KOPT-K1 (cell line): ENCODE data around the gene FIBCD1.
"Not testable (repeated sequence)": the region's sequence is repeated elsewhere in the genome, so short reads cannot be mapped to it uniquely, and the experiment has no call there.

Experiments used
- H3K27ac ChIP-seq: fragments of 200-600 bp; sonication (generic); 2 replicates; pipeline ENCODE4 v1.5.1; 2016; ENCODE audit warnings: antibody characterized with exemption, mild to moderate bottlenecking, low read depth, low read length; ENCODE audit not compliant: poor library complexity, severe bottlenecking
- H3K36me3 ChIP-seq: fragments of 200-600 bp; sonication (generic); 2 replicates; pipeline ENCODE4 v1.5.1; 2017; ENCODE audit warnings: antibody characterized with exemption, mild to moderate bottlenecking, low read length, moderate library complexity; ENCODE audit not compliant: insufficient read depth
- H3K9me3 ChIP-seq: fragments of 200-600 bp; sonication (generic); 2 replicates; pipeline ENCODE4 v1.5.1; 2017; ENCODE audit warnings: antibody characterized with exemption, low read length, mild to moderate bottlenecking; ENCODE audit not compliant: insufficient read depth, poor library complexity, severe bottlenecking

The FIBCD1 gene

DNA sequence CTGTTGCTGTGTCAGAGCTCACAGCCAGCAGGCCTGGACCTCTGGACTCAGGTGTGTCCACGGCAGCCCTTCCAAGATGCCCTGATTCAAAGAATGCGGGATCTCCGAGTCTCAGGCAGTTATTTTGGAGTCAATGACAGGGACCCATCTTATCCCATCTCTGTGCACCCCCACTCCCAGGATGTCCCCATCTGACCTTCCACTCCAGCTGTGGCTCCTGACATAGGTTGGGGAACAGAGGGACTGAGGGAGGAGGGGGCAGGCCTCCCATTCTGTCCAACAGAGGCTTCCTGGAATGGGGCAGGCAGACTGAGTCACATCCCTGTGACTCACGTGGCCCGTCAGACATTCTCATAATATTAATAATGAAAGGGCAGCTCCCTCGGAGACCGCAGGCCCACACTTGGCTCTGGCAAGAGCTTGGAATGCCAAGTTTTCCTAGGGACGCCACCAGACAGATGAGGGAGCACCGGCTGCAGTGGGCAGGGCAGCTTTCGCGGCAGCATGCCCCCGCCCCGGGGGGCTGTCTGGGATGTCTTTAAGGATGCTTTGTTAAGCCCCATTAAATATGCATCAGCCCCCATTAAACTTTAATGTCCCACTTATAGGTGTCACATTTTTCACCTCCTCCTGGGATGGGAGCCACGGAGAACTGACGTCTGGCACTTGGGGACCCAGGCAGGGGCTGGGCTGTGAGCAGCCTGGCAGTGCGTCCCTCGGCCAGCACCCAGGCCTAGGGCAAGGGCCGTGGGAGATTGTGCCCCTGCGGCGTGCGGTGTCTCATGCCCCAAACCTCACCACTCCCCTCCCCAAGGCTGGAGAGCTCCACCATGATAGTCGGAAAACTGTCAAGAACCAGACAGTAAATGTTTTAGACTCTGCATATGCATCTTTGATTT is 23.6 kb upstream of the FIBCD1 start:
- no peak overlapping the region for H3K27ac ChIP-seq

DNA sequence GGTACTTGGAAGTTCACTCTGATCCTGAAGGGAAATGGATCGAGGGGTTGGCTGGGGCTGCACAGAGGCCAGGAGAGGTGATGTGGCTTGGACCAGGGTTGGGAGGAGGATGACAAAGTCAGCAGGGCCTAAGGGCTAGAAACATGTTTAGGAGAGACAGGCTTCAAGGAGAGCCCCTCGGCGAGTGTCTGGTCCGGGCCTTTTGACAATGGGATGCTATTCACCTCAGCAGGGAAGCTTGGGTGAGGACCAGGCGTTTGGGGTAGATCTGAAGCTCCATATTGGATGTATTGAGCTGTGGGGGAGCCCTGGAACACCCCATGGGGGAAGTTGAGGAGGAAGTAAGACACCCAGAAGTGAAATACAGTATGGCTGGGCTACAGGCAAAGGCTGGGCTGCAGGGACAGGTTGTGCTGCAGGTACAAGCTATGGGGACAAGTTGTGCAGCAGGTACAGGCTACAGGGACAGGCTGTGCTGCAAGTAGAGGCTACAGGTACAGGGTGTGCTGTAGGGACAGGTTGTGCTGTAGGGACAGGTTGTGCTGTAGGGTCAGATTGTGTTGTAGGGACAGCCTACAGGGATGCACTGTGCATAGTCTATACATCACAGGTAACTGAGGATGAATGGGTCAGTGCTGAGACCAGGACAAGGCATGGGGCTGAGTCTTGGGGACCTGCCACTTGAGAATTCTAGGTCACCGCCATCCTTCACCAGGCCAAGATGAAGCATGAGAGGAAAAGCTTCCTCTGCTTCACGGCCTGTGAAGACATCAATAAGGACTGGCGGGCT is 22.7 kb upstream of the FIBCD1 start:
- H3K27ac ChIP-seq = no peak overlapping the region
- H3K36me3 ChIP-seq = no peaks in the 10 kb centered on the region
- peaks cover 8% of the 10 kb centered on the region for H3K9me3 ChIP-seq

More for the DNA sequence above, 23.6 kb upstream of the FIBCD1 start:
- H3K9me3 ChIP-seq = peaks cover 8% of the 10 kb centered on the region
- no peaks in the 10 kb centered on the region for H3K36me3 ChIP-seq

DNA sequence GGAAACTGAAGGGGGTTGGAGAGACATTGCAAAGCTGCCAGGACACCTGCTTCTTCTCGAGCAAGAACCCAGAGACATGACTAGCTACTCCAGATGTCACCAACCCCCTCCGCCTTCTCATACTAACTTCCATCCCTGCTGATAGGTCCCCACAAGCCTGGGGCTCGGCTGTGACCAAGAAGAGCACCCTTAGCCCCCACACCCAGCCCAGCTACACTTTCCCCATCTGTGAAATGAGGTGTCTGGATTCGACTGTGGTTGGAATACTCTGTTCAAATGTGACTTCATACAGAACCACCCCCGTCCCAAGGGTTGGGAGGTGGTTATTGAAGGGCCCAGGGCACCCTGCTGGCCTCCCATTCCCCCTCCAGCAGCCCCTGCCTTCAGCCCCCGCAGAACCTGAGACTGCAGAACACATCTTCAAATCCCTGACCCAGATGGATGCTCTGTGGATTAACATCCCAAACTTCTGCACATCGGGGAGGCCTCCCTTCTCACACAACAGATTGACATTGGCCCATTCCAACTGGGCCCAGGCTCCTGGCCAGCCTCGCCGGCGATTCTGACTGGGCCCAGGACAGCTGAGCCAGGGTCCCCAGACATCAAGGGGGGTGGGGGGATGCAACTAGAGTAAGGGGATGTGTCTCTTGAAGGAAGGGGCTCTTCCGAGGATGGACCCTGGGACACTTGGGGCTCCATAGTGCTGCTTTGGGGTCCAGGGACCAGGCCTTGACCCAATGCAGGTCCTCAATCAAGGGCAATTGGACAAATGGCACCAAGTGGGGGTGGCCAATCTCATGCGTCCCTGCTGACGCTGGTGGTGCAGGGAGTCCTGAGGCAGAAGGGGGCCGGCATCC is 21.7 kb upstream of the FIBCD1 start:
- no peak overlapping the region for H3K27ac ChIP-seq
- H3K36me3 ChIP-seq = no peaks in the 10 kb centered on the region
- H3K9me3 ChIP-seq = peaks cover 8% of the 10 kb centered on the region

DNA sequence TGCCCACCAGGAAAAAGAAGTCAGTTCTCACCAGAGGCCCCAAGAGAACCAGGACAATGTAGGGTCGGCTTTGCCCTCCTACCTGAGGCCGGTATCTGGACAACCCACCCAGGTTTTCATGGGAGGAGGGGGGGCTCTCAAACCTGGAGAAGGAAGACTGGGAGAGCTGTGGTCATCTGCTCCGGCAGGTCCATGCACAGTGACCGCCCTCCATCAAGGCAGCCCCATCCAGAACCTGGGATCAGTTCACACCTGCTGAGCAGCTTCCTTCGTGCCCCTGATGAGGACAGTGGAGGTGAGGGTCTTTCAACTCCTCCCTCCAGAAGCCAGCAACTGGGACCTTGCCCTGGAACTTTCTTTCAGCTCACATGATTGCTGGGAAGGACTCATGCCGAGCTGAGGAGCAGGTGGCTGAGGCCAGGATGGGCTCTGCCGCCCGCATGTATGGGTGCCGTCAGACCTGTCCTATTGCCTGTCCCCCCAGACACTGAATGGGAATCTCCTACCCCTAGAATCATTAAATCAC is 20.8 kb upstream of the FIBCD1 start:
- H3K9me3 ChIP-seq = peaks cover 8% of the 10 kb centered on the region
- no peak overlapping the region for H3K27ac ChIP-seq
- H3K36me3 ChIP-seq = no peaks in the 10 kb centered on the region

DNA sequence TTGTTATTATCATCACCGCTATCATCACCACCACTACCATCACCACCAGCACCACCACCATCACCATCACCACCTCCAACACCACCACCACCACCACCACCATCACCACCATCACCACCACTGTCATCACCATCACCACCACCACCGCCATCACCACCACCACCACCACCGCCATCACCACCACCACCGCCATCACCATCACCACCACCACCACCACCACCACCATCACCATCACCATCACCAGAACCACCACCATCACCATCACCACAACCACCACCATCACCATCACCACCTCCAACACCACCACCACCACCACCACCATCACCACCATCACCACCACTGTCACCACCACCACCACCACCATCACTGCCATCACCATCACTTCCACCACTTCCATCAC is 19.5 kb upstream of the FIBCD1 start:
- not testable (repeated sequence) for H3K27ac ChIP-seq, H3K36me3 ChIP-seq, H3K9me3 ChIP-seq

DNA sequence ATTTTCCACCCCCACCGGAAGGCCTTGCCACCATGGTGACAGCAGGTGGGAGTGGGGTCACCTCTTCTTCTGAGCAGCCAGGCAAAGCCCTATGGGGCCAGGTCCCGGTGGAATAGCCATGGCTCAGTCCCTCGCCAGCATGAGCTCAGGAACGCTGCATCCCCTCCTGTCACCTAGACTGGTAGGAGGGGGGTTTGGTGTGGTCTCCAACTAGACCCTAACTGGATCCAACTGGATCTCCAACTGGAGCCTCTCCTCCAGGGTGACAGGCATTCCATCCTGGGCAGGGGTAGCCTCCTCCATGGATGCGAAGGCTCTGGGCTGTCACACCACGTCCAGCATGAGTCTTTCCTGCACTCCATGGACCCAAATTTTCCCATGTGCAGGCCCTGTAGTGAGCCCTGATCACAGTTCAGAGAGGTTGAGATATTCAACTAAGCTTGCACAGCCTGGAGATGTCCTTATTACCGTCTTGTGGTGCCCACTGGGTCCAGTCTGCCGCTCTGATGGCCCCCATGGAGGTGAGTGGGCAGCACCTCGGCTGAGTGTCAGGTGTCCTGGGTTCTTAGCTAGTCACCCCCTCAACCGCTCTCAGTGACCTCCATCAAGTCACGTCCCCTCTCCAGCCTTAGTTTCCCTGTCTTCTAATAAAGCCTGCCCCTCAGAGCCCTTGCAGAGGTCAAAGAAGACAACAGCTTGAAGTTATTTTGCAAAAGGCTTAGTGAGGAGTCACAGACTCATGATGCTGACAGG is 18.6 kb upstream of the FIBCD1 start:
- H3K9me3 ChIP-seq = peaks cover 8% of the 10 kb centered on the region
- no peaks in the 10 kb centered on the region for H3K36me3 ChIP-seq
- no peak overlapping the region for H3K27ac ChIP-seq

DNA sequence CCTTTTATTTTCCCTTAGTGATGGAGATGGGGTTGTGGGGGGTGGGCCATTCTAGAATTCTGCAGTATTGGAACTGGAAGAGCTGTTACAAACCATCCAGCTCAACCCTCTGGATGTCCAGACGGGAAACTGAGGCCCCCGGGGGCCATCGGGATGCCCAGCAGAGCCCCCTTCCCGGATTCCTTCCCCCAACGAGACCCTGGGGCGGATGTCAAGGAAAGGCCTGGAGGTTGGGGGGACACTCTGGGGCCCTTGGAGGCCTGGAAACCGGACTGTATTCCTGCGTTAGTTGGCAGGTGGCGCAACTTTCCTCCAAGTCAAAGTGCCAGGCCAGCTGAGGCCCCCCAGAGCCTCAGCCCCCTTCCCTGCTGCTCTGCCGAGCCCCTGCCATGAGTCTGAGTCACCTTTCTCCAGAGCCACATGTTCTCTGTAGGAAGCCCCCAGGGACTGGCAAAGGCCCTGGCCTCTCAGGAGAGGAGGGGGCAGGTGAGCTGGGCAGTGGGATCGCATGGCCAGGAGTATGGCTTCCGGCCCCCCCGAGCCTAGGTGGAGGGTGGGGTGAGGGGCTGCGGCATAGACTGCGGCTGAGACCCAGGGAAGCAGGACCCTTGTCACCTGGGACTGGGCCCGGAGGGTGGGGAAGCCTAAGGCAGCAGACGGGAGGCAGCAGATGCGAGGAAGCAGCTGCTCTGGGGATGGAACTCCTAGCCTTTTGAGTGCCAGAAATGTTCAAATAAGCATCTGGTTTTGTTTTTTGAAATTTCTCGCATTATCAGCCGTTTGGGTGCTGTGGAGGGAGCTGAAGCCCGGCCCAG is 17.8 kb upstream of the FIBCD1 start:
- Histone ChIP-seq H3K27ac (no peak overlapping the region), H3K36me3 (no peaks in the 10 kb centered on the region), H3K9me3 (peaks cover 8% of the 10 kb centered on the region)

DNA sequence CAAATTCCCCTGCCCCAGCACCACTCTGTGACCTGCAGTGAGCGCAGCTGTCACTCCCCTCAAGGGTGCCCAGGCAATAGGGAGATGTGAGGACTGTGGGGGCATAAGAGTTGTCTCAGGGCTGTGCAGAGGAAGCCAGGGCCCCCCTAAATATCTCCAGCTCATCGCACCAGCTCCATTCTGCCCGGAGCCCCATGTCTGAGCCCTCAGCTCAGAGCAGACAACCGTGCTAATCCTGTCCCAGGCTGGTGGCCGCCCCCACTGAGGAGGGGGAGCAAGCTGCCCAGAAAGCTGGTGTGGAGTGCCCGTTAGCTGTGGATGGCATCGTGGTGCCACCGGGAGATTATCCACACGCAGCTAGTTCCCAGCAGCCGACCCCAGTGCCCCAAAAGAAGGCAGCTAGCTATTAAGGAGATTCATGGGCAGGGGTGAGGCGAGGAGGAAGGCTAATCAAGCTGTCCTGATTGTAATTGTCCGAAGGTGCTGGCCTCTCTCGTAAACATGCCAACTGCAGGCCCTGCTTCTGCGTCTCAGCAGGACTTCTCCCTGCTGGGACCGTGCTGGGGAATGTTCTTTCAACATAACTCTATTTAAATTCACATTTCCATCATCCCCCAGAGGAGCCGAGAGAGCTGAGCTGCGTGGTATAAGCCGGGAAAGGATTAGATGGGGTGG is 17.0 kb upstream of the FIBCD1 start:
- Histone ChIP-seq H3K27ac (no peak overlapping the region), H3K9me3 (peaks cover 8% of the 10 kb centered on the region), H3K36me3 (no peaks in the 10 kb centered on the region)

DNA sequence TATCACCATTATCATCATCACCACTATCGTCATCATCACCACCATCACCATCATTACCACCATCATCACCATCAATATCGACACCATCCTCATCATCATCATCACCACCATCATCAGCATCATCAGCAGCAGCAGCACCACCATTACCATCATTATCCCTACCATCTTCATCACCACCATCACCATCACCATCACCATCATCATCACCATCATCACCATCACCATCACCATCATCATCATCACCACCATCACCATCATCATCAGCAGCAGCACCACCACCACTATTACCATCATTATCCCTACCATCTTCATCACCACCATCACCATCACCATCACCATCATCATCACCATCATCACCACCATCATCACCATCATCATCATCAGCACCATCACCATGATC is 15.9 kb upstream of the FIBCD1 start:
- H3K27ac ChIP-seq, H3K36me3 ChIP-seq: not testable (repeated sequence)
- H3K9me3 ChIP-seq = peaks cover 18% of the 10 kb centered on the region

DNA sequence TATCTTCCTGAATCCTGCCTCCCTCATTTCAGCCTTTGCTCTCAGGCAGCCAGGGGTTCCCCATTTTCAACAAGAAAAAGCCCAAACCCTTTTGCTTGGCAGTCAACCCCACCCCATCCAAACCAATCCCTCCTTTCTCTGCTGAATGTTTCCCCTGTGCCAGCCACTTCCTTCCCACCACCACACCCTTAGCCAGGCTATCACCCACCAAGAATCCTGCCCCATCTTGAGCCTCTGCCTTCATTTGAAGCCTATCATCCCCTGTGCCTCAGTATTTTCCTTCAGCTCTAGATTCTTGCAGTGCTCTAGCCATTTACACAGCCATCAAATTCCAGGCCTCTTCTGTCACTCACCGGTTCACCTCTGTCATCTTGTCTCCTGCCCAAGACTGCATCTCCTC is 15.3 kb upstream of the FIBCD1 start:
- no peaks in the 10 kb centered on the region for H3K36me3 ChIP-seq
- no peak overlapping the region for H3K27ac ChIP-seq
- H3K9me3 ChIP-seq = peaks cover 24% of the 10 kb centered on the region

DNA sequence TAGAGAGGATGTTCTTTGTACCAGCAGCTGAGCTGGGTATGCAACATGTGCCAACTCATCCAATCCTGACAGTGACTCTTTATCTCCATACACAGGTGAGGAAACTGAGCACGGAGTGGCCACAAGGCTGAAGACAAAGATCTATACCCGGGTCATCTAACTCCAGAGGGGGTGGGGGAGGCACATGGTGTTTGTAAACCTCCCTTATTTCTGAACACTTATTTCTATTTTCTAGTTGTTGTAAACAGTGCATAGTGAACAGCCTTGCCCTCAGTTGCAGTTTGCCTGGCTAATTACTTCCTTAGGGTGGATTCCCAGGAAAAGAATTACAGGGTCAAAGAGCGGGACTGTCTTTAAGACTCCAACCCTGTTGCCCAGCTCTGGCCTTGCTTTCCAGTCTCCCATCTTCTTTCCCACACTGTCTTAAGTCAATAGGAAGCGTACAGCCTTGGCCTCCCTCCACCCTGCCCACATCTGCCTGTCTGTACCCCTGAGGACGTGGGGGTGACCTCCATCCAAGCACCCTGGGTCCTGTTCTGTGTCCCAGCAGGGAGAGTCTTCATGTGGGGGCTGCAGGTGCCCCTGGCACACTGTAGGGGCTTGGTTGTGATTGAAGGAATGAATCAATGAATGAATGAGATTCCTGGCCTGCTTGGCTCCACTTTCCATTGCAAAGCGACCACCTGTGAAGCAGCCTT is 13.2 kb upstream of the FIBCD1 start:
- peaks cover 18% of the 10 kb centered on the region for H3K9me3 ChIP-seq
- no peak overlapping the region for H3K27ac ChIP-seq
- no peaks in the 10 kb centered on the region for H3K36me3 ChIP-seq

DNA sequence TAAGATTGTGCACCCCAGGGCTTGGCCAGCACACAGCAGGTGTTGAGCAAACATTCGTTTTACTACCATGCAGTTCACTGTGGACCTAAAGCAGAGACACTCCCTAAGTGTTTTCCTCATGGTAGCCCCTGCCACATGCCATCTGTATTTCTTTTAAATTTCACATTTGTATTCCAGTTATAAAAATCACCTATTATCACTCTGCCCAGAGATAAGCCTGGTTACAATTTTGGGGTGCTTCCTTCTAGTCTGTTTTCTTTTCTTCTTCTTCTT is 10.9 kb upstream of the FIBCD1 start:
- peaks cover 18% of the 10 kb centered on the region for H3K9me3 ChIP-seq
- H3K27ac ChIP-seq = no peak overlapping the region

More for the DNA sequence above, 10.9 kb upstream of the FIBCD1 start:
- H3K36me3 ChIP-seq = no peaks in the 10 kb centered on the region
